Retinal pigment epithelial cell (primary cell): ENCODE data around the gene EXOC4.
A peak's percentile ranks its signal among the peaks of the same experiment; 100 is the strongest.

ENCODE experiments used
- DNase-seq: peaks from one replicate; pipeline ENCODE4 v3.0.0-alpha.2; 2010; ENCODE audit warnings: low read depth
- H3K4me3 ChIP-seq: 2 replicates; pipeline ENCODE4 v1.5.1; 2011; ENCODE audit warnings: mild to moderate bottlenecking, low read length, control low read depth, moderate library complexity
- CTCF ChIP-seq: conservative IDR thresholded peaks from 2 replicates; pipeline ENCODE4 v1.5.1; 2011; ENCODE audit warnings: low read depth, low read length, control low read depth, inconsistent platforms

Gene EXOC4

GRCh38 chr7:133535308-133535707 is 282.4 kb downstream of the EXOC4 start:
- H3K4me3 ChIP-seq, result no peak overlapping the region
- no peak for TF ChIP-seq CTCF
- DNase-seq, result no peak

GRCh38 chr7:133536450-133536849 is 283.6 kb downstream of the EXOC4 start:
- no peak for DNase-seq
- H3K4me3 ChIP-seq, result no peak overlapping the region
- no peak for TF ChIP-seq CTCF

GRCh38 chr7:133539016-133539415 is 286.1 kb downstream of the EXOC4 start:
- TF ChIP-seq CTCF, result no peak
- H3K4me3 ChIP-seq, result no peak overlapping the region
- DNase-seq, result no peak

GRCh38 chr7:133540096-133540860 is 287.4 kb downstream of the EXOC4 start:
- no peak for DNase-seq
- H3K4me3 ChIP-seq, result no peak overlapping the region
- no peak for TF ChIP-seq CTCF

- no peak for TF ChIP-seq CTCF
- DNase-seq, result no peak
- H3K4me3 ChIP-seq, result no peak overlapping the region
These were observed 289.4 kb downstream of the EXOC4 start for GRCh38 chr7:133542209-133542780.

GRCh38 chr7:133543657-133544056 is 290.8 kb downstream of the EXOC4 start:
- TF ChIP-seq CTCF, result no peak
- DNase-seq, result no peak
- no peak overlapping the region for H3K4me3 ChIP-seq

- no peak for TF ChIP-seq CTCF
- peak; percentile 46 for DNase-seq
- no peak overlapping the region for H3K4me3 ChIP-seq
These were observed 292.7 kb downstream of the EXOC4 start for GRCh38 chr7:133545618-133546017.
